ENCODE measurements around the gene F2RL1. TPM values are rescaled to one million over a fixed set of nuclear protein-coding genes. Genes with fewer than 3 reads are reported as not detected.
"Not testable (repeated sequence)": the region's sequence is repeated elsewhere in the genome, so short reads cannot be mapped to it uniquely, and the experiment has no call there.

Gene F2RL1
- 1 to 10 TPM in 6 of 9 donors, under 1 TPM in 3; 0.87 to 6.6 (median 1.6) TPM for total RNA-seq
- polyA plus RNA-seq, result 1 to 10 TPM in 1 of 2 donors, under 1 TPM in 1; 0.80 to 4.9 TPM
- long read RNA-seq, donor 1, partial matches to known transcripts, result 0 of 1 reads
- long read RNA-seq, donor 1, other reads (novel, unspliced or antisense), result 0 of 1 reads
- long read RNA-seq, donor 2, partial matches to known transcripts, result 0 of 6 reads
- long read RNA-seq, donor 2, other reads (novel, unspliced or antisense), result 1 of 6 reads
- long read RNA-seq, donor 3, partial matches to known transcripts, result 0 of 8 reads
- long read RNA-seq, donor 3, other reads (novel, unspliced or antisense), result 4 of 8 reads

GRCh38 chr5:76818844-76819831, at the start of gene F2RL1:
Gene F2RL1 (plus strand): TSS chr5:76819030. CDS start chr5:76819183, 153 bp downstream.
- ATAC-seq, result peak; percentile 41 to 86 (median 79)
- intact Hi-C loops (cut with DNase I), result no loop called here
- 1 to 4% (median 2%) methylated on average over 21 to 72 of the region's 72 CpGs for WGBS, 4 donors

GRCh38 chr5:76771041-76771440, 47.8 kb upstream of the F2RL1 start:
- WGBS, 4 donors, result 92 to 96% (median 95%) methylated on average over 14 of the region's 14 CpGs
- not testable (repeated sequence) for DNase-seq, ATAC-seq, H3K4me1 ChIP-seq, H3K27me3 ChIP-seq, H3K4me3 ChIP-seq, H3K27ac ChIP-seq, H3K9me3 ChIP-seq, H3K36me3 ChIP-seq
- intact Hi-C loops (cut with DNase I), result loop anchor here in 6 of 10 donors (2.0 to 5.0 kb wide), 3 partner anchors 54 to 166 kb away; partner anchors contain the start of gene F2R (in 4 of the 6)

More at GRCh38 chr5:76818844-76819831, at the start of gene F2RL1:
- Histone ChIP-seq H3K9me3 (peaks cover 0 to 2% (median 0%) of the 10 kb centered on the region in 12 donors), H3K27me3 (peaks cover 0 to 36% (median 22%) of the 10 kb centered on the region in 9 donors), H3K4me1 (peaks cover 0 to 23% (median 6%) of the 10 kb centered on the region in 12 donors), H3K4me3 (peak within 1 kb of the TSS; percentile 30 to 75 (median 59)), H3K36me3 (no peaks in the 10 kb centered on the region), H3K27ac (peak within 1 kb of the TSS in 10 of 12 donors; percentile 36 to 84 (median 64))
- peak; percentile 44 to 78 (median 67) for DNase-seq
- TF ChIP-seq CTCF (IDR thresholded peaks at IDR 0.05) (no peak), POLR2A (IDR thresholded peaks at IDR 0.05) (peak in 1 of 2 donors; percentile 29)

- peaks cover 0 to 6% (median 0%) of the 10 kb centered on the region in 12 donors for H3K4me1 ChIP-seq
- H3K36me3 ChIP-seq, result no peaks in the 10 kb centered on the region
- DNase-seq (no peak), ATAC-seq (no peak)
- no peaks in the 10 kb centered on the region for H3K9me3 ChIP-seq
- 58 to 80% (median 70%) methylated on average over 3 of the region's 3 CpGs for whole genome bisulfite sequencing, 4 donors
- H3K27me3 ChIP-seq, result no peaks in the 10 kb centered on the region
- TF ChIP-seq CTCF (IDR thresholded peaks at IDR 0.05), result no peak
- no peak for TF ChIP-seq POLR2A (IDR thresholded peaks at IDR 0.05)
- intact Hi-C loops (cut with DNase I), result loop anchor here in 6 of 10 donors (2.0 to 5.0 kb wide), 3 partner anchors 55 to 167 kb away; partner anchors contain the start of gene F2R (in 4 of the 6)
- no peak overlapping the region for H3K27ac ChIP-seq
- H3K4me3 ChIP-seq, result no peak overlapping the region
Observed at GRCh38 chr5:76771705-76772405, 47.0 kb upstream of the F2RL1 start.

GRCh38 chr5:76775921-76776320, 42.9 kb upstream of the F2RL1 start:
- H3K36me3 ChIP-seq, result no peaks in the 10 kb centered on the region
- ATAC-seq, result no peak
- WGBS, 4 donors, result 80 to 93% (median 92%) methylated on average over 5 of the region's 5 CpGs
- no peak overlapping the region for H3K27ac ChIP-seq
- intact Hi-C loops (cut with DNase I), result loop anchor here in 4 of 10 donors (2.0 kb wide), 2 partner anchors 173 to 175 kb away; no protein-coding TSS in a partner anchor
- no peak for DNase-seq
- no peak overlapping the region for H3K4me3 ChIP-seq
- H3K27me3 ChIP-seq, result no peaks in the 10 kb centered on the region
- TF ChIP-seq CTCF (IDR thresholded peaks at IDR 0.05) (no peak), POLR2A (IDR thresholded peaks at IDR 0.05) (no peak)
- H3K9me3 ChIP-seq, result no peaks in the 10 kb centered on the region
- peaks cover 0 to 6% (median 0%) of the 10 kb centered on the region in 12 donors for H3K4me1 ChIP-seq
